HPDE6-E6E7 (cell line): Measurements from ENCODE around the gene TOR1B.
"Not testable (repeated sequence)": the region's sequence is repeated elsewhere in the genome, so short reads cannot be mapped to it uniquely, and the experiment has no call there.

Experiments
- DNase-seq: peaks from one replicate; pipeline ENCODE4 v3.0.0; 2011; ENCODE audit warnings: missing footprints; ENCODE audit errors: extremely low spot score

Gene TOR1B

DNA sequence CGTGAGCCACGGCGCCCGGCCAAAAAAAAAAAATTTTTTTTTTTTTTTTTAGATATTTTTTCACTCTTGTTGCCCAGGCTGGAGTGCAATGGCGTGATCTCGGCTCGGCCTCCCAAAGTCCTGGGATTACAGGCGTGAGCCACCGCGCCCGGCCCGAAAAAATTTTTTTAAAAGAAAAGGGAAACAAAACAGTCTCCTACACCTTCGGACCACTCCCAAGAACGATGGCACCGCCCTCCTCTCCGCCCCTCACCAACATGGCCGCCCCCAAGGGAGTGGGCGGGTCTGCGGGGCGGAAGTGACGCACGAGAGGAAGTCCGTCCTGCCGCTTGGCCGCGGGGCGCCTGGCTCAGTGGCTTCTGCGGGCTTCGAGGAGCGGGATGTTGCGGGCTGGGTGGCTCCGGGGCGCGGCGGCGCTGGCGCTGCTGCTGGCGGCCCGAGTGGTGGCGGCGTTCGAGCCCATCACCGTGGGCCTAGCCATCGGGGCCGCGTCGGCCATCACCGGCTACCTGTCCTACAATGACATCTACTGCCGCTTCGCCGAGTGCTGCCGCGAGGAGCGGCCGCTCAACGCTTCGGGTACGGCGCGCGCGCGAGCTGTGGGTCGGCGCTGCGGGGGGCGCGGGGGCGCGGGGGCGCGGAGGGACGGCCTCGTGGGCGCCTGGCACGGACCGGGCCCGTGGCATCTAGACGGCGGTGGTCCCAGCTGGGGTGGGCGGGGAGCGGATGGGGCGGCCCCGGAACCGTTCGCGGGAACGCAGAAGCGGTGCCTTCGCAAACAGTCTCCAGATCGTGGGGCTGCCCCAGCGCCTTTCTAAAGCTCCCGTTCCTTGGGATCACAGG, at the start of gene TOR1B:
TOR1B (plus strand) TSS at position 352 of the 843 bp plus-strand sequence; CDS start at position 381, 29 bp downstream.
- peak; percentile 51 for DNase-seq

GRCh38 chr9:129755151-129755550, 47.8 kb upstream of the TOR1B start:
- DNase-seq = no peak

- DNase-seq = no peak
Measured at GRCh38 chr9:129756191-129756590, 46.8 kb upstream of the TOR1B start.

DNA sequence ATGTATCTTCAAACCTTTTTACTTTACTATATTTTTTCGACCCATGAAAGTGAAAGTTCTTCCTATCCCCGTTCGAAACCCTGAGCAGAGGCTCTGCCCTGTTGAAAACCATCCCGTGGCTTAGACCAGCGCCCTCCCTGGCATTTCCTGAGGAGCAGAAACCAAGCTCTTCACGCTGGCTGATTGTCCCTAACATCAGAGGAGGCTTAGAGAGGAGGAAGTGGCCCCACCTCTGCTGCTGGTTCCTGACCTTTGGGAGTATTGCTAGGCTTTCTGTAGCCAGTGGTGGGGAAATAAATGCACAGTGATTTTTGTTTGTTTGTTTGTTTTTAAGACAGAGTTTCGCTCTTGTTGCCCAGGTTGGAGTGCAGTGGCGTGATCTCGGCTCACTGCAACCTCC, 45.9 kb upstream of the TOR1B start:
- no peak for DNase-seq

- no peak for DNase-seq
Measured at GRCh38 chr9:129759319-129759718, 43.7 kb upstream of the TOR1B start.

- DNase-seq = no peak
Measured at GRCh38 chr9:129759804-129760502, 43.0 kb upstream of the TOR1B start.

DNA sequence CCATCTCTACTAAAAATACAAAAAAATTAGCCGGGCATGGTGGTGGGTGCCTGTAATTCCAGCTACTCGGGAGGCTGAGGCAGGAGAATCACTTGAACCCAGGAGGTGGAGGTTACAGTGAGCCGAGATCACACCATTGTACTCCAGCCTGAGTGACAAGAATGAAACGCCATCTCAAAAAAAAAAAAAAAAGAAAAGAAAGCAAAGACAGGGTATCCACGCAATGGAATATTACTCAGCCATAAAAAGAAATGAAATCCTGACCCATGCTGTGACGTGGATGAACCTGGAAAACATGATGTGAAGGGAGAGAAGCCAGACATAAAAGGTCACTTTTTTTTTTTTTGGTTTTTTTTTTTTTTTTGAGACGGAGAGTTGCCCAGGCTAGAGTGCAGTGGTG, 42.2 kb upstream of the TOR1B start:
- DNase-seq = not testable (repeated sequence)

- no peak for DNase-seq
Measured at GRCh38 chr9:129761293-129761900, 41.6 kb upstream of the TOR1B start.

DNA sequence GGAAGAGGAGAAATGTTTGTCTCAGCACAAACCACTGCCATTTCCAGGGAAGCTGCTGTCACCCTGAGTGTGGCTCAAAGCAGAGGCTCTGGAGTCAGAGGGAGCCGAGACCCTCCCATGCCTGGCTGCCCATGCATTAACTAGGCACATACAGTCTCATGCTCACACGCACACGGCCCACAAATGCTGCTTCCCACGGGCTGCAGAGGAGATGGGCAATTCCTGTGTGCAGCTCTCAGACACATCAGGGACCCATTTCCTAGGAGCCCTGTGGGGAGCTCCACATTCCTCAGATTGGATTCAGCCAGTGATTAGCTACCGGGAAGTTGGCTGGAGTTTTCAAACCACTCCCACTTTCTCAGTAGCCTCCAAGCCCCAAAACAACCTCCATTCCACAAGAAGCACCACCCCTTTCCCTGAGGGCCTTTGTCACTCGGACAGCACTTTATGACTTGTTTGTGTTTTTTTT, 41.0 kb upstream of the TOR1B start:
- no peak for DNase-seq

- DNase-seq = not testable (repeated sequence)
Measured at GRCh38 chr9:129762370-129762984, 40.5 kb upstream of the TOR1B start.

GRCh38 chr9:129762985-129763926, 39.7 kb upstream of the TOR1B start:
- DNase-seq = no peak

DNA sequence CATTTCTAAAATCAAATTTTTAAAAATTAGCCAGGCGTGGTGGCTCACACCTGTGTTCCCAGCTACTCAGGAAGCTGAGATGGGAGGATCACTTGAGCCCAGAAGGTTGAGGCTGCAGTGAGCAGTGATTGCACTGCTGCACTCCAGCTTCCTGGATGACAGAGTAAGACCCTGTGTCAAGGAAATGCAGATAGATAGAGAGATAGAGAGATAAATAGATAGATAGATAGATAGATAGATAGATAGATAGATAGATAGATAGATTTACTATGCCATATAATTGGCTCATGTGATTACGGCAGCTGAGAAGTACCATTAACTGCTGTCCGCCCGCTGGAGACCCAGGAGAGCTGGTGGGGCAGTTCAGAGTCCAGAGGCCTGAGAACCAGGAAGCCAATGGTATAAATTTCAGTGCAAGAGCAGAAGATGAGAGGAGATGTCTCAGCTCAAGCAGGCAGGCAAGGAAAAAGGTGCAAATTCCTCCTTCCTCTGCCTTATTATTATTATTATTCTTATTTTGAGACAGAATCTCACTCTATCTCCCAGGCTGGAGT, 37.1 kb upstream of the TOR1B start:
- no peak for DNase-seq

DNA sequence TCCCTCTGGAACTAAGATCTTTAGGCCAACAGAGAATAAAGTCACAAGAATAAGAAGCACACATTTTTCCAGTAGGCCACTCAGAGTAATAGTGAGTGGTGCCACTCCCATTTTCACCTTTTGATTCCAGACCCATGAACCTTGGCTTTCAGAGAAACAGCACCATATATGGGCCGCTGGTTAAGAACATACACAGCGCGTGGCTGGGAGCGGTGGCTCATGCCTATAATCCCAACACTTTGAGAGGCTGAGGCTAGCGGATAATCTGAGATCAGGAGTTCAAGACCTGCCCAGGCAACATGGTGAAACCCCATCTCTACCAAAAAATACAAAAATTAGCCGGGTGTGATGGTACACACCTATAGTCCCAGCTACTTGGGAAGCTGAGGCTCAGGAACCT, 34.5 kb upstream of the TOR1B start:
- no peak for DNase-seq

DNA sequence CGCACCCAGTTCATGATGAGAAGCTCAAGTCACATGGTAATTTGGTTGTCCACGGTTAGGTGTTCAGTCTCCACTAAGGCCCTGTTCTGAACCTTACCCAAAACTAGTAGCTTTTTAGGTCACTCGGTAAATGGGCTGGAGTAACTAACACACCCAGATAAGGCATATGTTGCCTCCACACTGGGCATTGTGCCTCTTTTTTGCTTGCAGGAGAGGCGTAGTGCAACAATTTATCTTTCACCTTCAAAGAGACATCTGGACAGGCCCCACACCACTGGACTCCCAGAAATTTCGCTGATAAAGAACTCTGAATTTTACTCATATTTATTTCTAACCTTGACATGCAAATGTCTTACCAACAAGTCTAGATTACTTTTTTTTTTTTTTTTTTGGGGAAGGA, 33.3 kb upstream of the TOR1B start:
- no peak for DNase-seq

GRCh38 chr9:129770741-129771140, 32.2 kb upstream of the TOR1B start:
- DNase-seq = no peak

GRCh38 chr9:129773262-129774048, 29.5 kb upstream of the TOR1B start:
- peak; percentile 90 for DNase-seq

GRCh38 chr9:129774791-129775447, 28.1 kb upstream of the TOR1B start:
- DNase-seq = no peak

DNA sequence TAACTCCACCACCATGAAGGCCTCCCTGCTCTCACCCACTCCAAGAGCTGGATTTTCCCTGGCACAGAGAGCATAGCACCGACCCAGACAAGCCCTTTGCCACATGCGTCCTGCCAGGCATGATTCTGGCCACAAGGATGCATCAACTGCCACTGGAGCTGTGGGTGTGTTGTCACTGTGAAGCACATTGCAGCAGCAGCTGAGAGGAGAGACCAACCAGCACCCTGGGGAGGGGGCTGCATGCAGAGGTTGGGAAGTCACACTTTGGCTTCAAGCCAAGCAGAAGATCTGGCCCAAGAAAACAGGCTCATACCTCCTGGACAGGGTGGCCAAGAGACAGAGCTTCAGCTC, 27.6 kb upstream of the TOR1B start:
- DNase-seq = no peak

- not testable (repeated sequence) for DNase-seq
Measured at GRCh38 chr9:129776096-129776495, 26.9 kb upstream of the TOR1B start.
